GM06990 (cell line): ENCODE data around the gene KIF26B.

Experiments
- DNase-seq: peaks from one replicate; pipeline ENCODE4 v3.0.0-alpha.2; 2011; ENCODE audit not compliant: insufficient read length; ENCODE audit errors: extremely low read depth
- H3K27me3 ChIP-seq: replicated peaks from 2 replicates; pipeline ENCODE4 v1.6.0; 2011; ENCODE audit warnings: low read length; ENCODE audit not compliant: control insufficient read depth, insufficient read depth
- H3K36me3 ChIP-seq: 2 replicates; pipeline ENCODE4 v1.5.1; 2011; ENCODE audit warnings: low read length; ENCODE audit not compliant: control insufficient read depth, insufficient read depth
- H3K4me3 ChIP-seq: replicated peaks from 2 replicates; pipeline ENCODE4 v1.5.1; 2011; ENCODE audit warnings: low read depth, mild to moderate bottlenecking, control low read depth, low read length
- TF ChIP-seq, protein P1 (sequence below): IDR thresholded peaks from 2 replicates; pipeline ENCODE4 v1.5.1; 2011; ENCODE audit warnings: low read length, control low read depth, mild to moderate bottlenecking, inconsistent platforms; ENCODE audit not compliant: insufficient read depth, poor library complexity, severe bottlenecking

The KIF26B gene

DNA sequence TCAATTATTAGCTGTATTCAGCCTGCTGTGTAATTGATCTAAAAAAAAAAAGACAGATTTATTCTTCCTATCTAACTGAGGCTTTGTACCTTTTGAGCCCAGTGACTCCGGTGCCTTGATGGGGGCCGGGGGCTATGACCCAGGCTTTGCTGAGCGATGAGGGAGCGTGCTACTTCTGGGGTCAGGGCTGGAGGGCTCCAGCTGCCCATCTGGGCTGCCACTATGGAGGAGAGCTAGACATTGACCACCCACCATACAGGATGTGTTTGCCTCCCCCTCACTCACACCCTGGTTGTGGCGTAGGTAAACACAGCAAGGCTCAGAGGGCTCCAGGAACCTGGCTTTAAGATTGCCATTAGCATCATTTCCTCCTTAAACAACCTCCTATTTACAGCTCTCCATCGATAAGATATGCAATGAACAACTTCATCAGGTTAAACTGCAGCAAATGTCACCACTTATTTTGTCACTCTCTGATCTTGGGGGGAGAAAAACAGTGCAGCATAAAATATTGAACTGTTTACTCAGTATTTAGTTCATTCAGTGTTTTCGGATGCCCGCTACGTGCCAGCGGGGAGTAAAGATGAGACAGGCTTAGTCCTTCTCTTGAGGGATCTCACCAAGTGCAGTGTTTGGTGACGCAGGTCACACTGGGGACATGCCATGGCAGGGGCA is 231.6 kb downstream of the KIF26B start:
- TF ChIP-seq, protein P1, sequence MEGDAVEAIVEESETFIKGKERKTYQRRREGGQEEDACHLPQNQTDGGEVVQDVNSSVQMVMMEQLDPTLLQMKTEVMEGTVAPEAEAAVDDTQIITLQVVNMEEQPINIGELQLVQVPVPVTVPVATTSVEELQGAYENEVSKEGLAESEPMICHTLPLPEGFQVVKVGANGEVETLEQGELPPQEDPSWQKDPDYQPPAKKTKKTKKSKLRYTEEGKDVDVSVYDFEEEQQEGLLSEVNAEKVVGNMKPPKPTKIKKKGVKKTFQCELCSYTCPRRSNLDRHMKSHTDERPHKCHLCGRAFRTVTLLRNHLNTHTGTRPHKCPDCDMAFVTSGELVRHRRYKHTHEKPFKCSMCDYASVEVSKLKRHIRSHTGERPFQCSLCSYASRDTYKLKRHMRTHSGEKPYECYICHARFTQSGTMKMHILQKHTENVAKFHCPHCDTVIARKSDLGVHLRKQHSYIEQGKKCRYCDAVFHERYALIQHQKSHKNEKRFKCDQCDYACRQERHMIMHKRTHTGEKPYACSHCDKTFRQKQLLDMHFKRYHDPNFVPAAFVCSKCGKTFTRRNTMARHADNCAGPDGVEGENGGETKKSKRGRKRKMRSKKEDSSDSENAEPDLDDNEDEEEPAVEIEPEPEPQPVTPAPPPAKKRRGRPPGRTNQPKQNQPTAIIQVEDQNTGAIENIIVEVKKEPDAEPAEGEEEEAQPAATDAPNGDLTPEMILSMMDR: no peak
- no peak for DNase-seq
- Histone ChIP-seq H3K36me3 (no peaks in the 10 kb centered on the region), H3K27me3 (no peaks in the 10 kb centered on the region; the same call in 1 of the 2 replicates), H3K4me3 (no peak overlapping the region)

DNA sequence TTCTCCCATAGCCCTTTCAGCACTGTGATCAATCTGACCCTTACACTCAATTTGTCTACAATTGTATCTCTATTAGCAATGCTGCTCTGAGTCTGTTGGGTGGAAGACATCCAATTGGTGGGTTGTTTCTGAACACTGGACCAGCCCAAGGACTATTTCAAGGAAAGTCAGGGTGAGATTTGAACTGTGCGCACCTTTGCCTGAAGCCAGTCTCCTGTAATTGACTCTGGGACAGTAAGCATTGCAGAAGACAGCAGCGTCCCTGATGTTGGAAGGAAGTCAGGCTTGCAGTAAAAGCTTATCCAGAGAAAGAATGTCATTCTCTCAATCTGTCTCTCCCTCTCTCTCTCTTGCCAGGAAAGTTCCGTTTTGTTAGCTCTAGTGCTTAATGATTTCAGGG is 233.9 kb downstream of the KIF26B start:
- Histone ChIP-seq H3K27me3 (no peaks in the 10 kb centered on the region; the same call in 1 of the 2 replicates), H3K4me3 (no peak overlapping the region), H3K36me3 (no peaks in the 10 kb centered on the region)
- DNase-seq: no peak
- TF ChIP-seq, protein P1: no peak

GRCh38 chr1:245389873-245390272 is 235.1 kb downstream of the KIF26B start:
- DNase-seq: no peak
- Histone ChIP-seq H3K4me3 (no peak overlapping the region), H3K36me3 (no peaks in the 10 kb centered on the region), H3K27me3 (no peaks in the 10 kb centered on the region)
- TF ChIP-seq, protein P1: no peak

- TF ChIP-seq, protein P1: no peak
- Histone ChIP-seq H3K27me3 (no peaks in the 10 kb centered on the region), H3K4me3 (no peak overlapping the region), H3K36me3 (no peaks in the 10 kb centered on the region)
- DNase-seq: no peak
Observed at GRCh38 chr1:245390975-245391374, 236.2 kb downstream of the KIF26B start.

DNA sequence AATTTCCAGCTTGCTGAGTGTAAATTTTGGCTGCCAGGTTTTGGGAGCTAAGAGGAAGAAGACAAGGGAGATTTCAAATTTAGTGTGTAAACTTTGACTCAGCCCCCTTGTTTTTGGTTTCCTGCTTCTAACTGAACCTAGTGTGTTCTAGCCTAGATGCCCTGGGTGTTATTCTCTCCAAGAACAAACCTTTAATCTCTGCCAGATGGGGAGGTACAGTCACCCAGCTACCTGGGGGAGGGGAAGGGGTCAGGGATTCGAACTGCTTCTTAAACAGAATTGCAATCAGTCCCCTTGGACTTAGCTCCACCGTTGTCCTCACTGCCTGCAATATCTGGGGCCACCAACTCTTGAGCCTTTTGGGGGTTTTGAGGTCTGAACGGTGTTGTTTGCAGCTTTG is 238.9 kb downstream of the KIF26B start:
- Histone ChIP-seq H3K27me3 (no peaks in the 10 kb centered on the region), H3K4me3 (no peak overlapping the region), H3K36me3 (no peaks in the 10 kb centered on the region)
- TF ChIP-seq, protein P1: no peak
- DNase-seq: no peak

DNA sequence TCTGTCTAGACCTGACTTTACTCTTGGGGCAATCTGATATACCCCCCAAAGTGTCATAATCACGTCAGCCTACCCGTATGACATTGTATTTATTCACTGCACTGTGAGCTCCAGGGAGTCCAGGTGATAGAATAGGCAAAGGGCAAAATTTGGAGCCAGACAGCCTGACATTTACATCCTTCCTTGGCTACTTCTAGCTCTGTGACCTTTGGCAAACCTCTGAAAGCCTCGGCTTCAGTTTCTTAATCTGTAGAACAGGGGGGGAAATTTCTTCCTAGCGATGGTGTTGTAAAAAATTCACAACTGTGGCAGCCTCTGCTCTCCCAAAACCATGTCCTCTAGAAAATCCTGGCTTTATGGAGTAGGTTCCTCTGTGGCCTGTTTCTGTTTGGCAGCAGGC is 240.9 kb downstream of the KIF26B start:
- Histone ChIP-seq H3K27me3 (no peaks in the 10 kb centered on the region), H3K4me3 (no peak overlapping the region), H3K36me3 (no peaks in the 10 kb centered on the region)
- DNase-seq: no peak
- TF ChIP-seq, protein P1: no peak
